Testis (tissue), 2 donors: ENCODE data around the gene ARPP19.

ENCODE experiments used
- POLR2A ChIP-seq: fragments of 450-650 bp; IDR thresholded peaks from one replicate; pipeline ENCODE4 v1.6.1; 2017; ENCODE audit warnings: antibody characterized with exemption, mild to moderate bottlenecking, moderate library complexity
- TF ChIP-seq, protein P1 (sequence below), 3 experiments: fragments of 450-650 bp in 2 of 3; fragments of 200-600 bp in 1 of 3; sonication (generic) in 1 of 3; IDR thresholded peaks; one replicate each; pipeline ENCODE4 v1.5.1; 2016 to 2019; ENCODE audit warnings: antibody characterized with exemption in 3 of 3, mild to moderate bottlenecking in 2 of 3, moderate library complexity in 1 of 3

DNA sequence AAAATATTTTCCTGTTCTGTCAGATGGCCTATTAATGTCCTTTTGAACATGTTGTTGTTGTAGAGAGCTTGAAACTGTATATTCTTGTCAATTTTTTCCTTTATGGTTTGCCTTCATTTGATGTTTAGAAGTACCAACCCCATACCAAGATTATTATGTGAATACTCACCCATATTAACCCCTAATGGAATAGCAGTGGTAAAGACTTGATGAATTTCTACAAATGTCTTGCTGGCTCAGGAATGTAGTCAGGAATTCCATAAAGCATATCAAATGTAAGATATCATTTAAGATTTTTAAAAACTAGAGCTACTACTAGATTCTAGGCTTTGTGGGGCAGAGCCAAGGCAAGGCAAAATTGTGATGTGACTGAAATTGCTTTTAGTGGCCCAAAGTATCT lies 70.1 kb downstream of the ARPP19 start:
- TF ChIP-seq, protein P1, sequence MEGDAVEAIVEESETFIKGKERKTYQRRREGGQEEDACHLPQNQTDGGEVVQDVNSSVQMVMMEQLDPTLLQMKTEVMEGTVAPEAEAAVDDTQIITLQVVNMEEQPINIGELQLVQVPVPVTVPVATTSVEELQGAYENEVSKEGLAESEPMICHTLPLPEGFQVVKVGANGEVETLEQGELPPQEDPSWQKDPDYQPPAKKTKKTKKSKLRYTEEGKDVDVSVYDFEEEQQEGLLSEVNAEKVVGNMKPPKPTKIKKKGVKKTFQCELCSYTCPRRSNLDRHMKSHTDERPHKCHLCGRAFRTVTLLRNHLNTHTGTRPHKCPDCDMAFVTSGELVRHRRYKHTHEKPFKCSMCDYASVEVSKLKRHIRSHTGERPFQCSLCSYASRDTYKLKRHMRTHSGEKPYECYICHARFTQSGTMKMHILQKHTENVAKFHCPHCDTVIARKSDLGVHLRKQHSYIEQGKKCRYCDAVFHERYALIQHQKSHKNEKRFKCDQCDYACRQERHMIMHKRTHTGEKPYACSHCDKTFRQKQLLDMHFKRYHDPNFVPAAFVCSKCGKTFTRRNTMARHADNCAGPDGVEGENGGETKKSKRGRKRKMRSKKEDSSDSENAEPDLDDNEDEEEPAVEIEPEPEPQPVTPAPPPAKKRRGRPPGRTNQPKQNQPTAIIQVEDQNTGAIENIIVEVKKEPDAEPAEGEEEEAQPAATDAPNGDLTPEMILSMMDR (IDR thresholded peaks at IDR 0.05): no peak
- TF ChIP-seq POLR2A: no peak
